Smooth muscle cell (in vitro differentiated cells): Measurements from ENCODE around the gene SEBOX. TPM values are rescaled to one million over a fixed set of nuclear protein-coding genes. Genes with fewer than 3 reads are reported as not detected.

Source experiments
- DNase-seq: peaks from one replicate; lab custom pipeline; 2025; ENCODE audit not compliant: unreplicated experiment; lab: John Stamatoyannopoulos, UW
- H2AFZ ChIP-seq: fragments of 200-600 bp; sonication (generic); 2 replicates; pipeline ENCODE4 v1.6.0; 2016; ENCODE audit warnings: antibody characterized with exemption, low read depth, mild to moderate bottlenecking
- H3F3A ChIP-seq: fragments of 200-600 bp; sonication (generic); 2 replicates; pipeline ENCODE4 v1.6.0; 2017; ENCODE audit warnings: antibody characterized with exemption, low read depth
- H3K27ac ChIP-seq: fragments of 200-600 bp; sonication (generic); 2 replicates; pipeline ENCODE4 v1.5.1; 2016; ENCODE audit warnings: low read depth, mild to moderate bottlenecking
- H3K27me3 ChIP-seq: fragments of 200-600 bp; sonication (generic); 2 replicates; pipeline ENCODE4 v1.6.1; 2016; ENCODE audit warnings: low read depth, mild to moderate bottlenecking
- H3K36me3 ChIP-seq: fragments of 200-600 bp; sonication (generic); 2 replicates; pipeline ENCODE4 v1.5.1; 2016; ENCODE audit warnings: low read depth
- H3K4me1 ChIP-seq: fragments of 200-600 bp; sonication (generic); 2 replicates; pipeline ENCODE4 v1.5.1; 2016; ENCODE audit warnings: low read depth
- H3K4me2 ChIP-seq: fragments of 200-600 bp; sonication (generic); 2 replicates; pipeline ENCODE4 v1.6.0; 2016; ENCODE audit warnings: mild to moderate bottlenecking
- H3K4me3 ChIP-seq: fragments of 200-600 bp; sonication (generic); 2 replicates; pipeline ENCODE4 v1.5.1; 2016; ENCODE audit warnings: mild to moderate bottlenecking
- H3K79me2 ChIP-seq: fragments of 200-600 bp; sonication (generic); 2 replicates; pipeline ENCODE4 v1.6.0; 2016; ENCODE audit warnings: low read depth, mild to moderate bottlenecking
- H3K9ac ChIP-seq: fragments of 200-600 bp; sonication (generic); 2 replicates; pipeline ENCODE4 v1.6.0; 2016; ENCODE audit warnings: low read depth
- H3K9me3 ChIP-seq: fragments of 200-600 bp; sonication (generic); replicated peaks from 2 replicates; pipeline ENCODE4 v1.5.1; 2016; ENCODE audit warnings: low read depth
- H4K20me1 ChIP-seq: fragments of 200-600 bp; sonication (generic); 2 replicates; pipeline ENCODE4 v1.6.0; 2016; ENCODE audit warnings: low read depth
- WGBS: methylation state at CpG from one replicate; pipeline ENCODE4 v1.1.7; 2016; ENCODE audit warnings: low lambda C conversion rate; 5-methylcytosine and 5-hydroxymethylcytosine counted together
- polyA plus RNA-seq: library from polyadenylated mRNA; unstranded; fragments of >200 nt; fragmentation: Nextera tagmentation; extraction: Ambion mirVana; gene quantifications from 2 replicates; pipeline ENCODE4 v1.2.1, GENCODE V29; 2016
- total RNA-seq: library from RNA; depleted of rRNA; stranded (reverse); fragments of >200 nt; gene quantifications from 2 replicates; pipeline ENCODE4 v1.2.3, GENCODE V29; 2014
- TF ChIP-seq, protein P1 (sequence below): fragments of 200-600 bp; sonication (generic); IDR thresholded peaks from 2 replicates; pipeline ENCODE4 v1.5.1; 2017; ENCODE audit warnings: borderline replicate concordance, mild to moderate bottlenecking, antibody characterized with exemption; ENCODE audit not compliant: insufficient read depth, poor library complexity, severe bottlenecking

The SEBOX gene
- total and polyA plus RNA-seq, 2 experiments from 2014 or later: not detected

DNA sequence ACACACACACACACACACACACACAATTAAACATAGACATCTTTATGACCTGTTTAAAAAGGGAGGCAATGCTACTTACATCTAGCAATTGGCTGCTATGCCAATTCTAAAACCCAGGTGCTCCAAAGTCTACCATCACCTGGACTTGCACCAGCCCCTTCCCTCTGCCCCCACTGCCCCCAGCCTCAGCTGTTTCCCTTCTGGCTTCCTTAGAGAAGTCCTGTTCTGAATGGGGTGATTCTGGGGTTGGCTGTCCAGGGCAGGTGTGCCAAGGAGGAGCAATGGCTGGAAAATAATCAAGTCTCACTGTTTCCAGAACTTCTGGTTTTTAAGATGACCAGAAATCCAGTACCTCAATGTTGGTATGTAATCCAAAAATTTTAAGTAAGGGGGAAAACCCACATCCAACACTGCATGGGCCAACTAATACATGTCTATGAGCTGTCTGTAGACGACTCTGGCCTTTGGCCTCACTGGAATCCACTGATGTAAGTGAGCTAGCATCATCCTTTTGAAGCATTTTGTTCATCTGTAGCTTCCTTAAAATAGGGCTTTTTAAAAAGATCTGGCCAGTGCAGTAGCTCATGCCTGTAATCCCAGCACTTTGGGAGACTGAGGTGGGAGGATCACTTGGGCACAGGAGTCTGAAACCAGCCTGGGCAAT is 31.8 kb downstream of the SEBOX start:
- no peak overlapping the region for H3K9ac ChIP-seq
- peaks cover 15% of the 10 kb centered on the region for H3F3A ChIP-seq
- H3K4me1 ChIP-seq: peaks cover 17% of the 10 kb centered on the region
- peaks cover 47% of the 10 kb centered on the region for H3K79me2 ChIP-seq
- no peak for DNase-seq
- no peaks in the 10 kb centered on the region for H3K27me3 ChIP-seq
- H2AFZ ChIP-seq: no peak overlapping the region
- WGBS: 59% methylated on average over 1 of the region's 1 CpG
- no peak overlapping the region for H3K4me2 ChIP-seq
- H3K36me3 ChIP-seq: peaks cover 5% of the 10 kb centered on the region
- peaks cover 41% of the 10 kb centered on the region for H4K20me1 ChIP-seq
- no peaks in the 10 kb centered on the region for H3K9me3 ChIP-seq
- TF ChIP-seq, protein P1, sequence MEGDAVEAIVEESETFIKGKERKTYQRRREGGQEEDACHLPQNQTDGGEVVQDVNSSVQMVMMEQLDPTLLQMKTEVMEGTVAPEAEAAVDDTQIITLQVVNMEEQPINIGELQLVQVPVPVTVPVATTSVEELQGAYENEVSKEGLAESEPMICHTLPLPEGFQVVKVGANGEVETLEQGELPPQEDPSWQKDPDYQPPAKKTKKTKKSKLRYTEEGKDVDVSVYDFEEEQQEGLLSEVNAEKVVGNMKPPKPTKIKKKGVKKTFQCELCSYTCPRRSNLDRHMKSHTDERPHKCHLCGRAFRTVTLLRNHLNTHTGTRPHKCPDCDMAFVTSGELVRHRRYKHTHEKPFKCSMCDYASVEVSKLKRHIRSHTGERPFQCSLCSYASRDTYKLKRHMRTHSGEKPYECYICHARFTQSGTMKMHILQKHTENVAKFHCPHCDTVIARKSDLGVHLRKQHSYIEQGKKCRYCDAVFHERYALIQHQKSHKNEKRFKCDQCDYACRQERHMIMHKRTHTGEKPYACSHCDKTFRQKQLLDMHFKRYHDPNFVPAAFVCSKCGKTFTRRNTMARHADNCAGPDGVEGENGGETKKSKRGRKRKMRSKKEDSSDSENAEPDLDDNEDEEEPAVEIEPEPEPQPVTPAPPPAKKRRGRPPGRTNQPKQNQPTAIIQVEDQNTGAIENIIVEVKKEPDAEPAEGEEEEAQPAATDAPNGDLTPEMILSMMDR: no peak
- H3K4me3 ChIP-seq: no peak overlapping the region
- H3K27ac ChIP-seq: no peak overlapping the region

DNA sequence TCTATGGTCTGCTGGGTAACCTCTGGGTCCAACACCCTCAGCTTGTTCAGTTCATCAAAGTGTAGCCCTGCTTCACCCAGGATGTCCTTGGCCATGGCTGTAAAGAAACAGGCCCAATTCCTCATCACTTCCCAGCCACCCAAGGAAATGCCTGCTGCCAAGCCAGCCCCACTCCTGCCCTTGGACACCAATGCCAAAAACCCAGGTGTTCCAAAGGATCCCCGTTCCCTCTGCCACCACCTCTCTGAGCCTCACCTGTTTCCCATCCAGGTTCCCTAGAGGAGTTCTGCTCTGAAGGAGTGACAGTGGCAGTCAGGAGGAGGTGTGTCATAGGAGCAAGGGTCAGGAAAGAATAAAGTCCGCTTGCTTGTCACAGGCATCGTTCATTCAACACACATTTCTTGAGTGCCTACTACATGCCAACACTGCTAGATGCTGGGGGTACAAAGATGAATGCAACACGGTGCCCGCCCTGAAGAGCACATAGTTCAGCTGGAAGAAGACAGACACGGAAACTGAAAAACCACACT is 33.0 kb downstream of the SEBOX start:
- Histone ChIP-seq H4K20me1 (peaks cover 32% of the 10 kb centered on the region), H3K4me2 (no peak overlapping the region), H3K4me1 (peaks cover 12% of the 10 kb centered on the region), H3K27me3 (no peaks in the 10 kb centered on the region), H2AFZ (no peak overlapping the region), H3K9ac (no peak overlapping the region), H3K27ac (no peak overlapping the region), H3K36me3 (peaks cover 7% of the 10 kb centered on the region), H3K9me3 (no peaks in the 10 kb centered on the region), H3F3A (peaks cover 3% of the 10 kb centered on the region), H3K4me3 (no peak overlapping the region), H3K79me2 (peaks cover 35% of the 10 kb centered on the region)
- DNase-seq: no peak
- TF ChIP-seq, protein P1: no peak
- 95% methylated on average over 6 of the region's 6 CpGs for WGBS

DNA sequence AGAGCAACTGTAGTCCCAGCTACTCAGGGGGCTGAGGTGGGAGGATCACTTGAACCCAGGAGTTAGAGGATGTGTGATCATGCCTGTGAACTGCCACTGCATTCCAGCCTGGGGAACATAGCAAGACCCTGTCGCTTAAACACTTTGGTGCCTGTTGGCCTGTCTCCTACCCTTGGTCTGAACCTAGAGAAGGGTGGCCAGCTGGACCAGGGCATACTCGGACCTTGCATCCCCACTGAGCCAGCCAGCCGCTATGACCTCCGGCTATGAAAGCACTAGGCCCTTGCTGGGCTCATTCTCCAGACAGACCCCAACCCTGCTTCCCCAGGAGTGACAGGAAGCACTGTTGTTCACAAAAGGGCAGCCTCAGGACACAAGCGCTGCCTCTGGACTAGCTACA is 34.3 kb downstream of the SEBOX start:
- H3K27me3 ChIP-seq: no peaks in the 10 kb centered on the region
- TF ChIP-seq, protein P1: no peak
- no peak overlapping the region for H3K27ac ChIP-seq
- H3K4me3 ChIP-seq: no peak overlapping the region
- peaks cover 31% of the 10 kb centered on the region for H3K79me2 ChIP-seq
- DNase-seq: no peak
- H3K4me2 ChIP-seq: no peak overlapping the region
- WGBS: 94% methylated on average over 5 of the region's 5 CpGs
- no peak overlapping the region for H2AFZ ChIP-seq
- H3K36me3 ChIP-seq: peaks cover 7% of the 10 kb centered on the region
- no peaks in the 10 kb centered on the region for H3K9me3 ChIP-seq
- peaks cover 32% of the 10 kb centered on the region for H4K20me1 ChIP-seq
- H3K9ac ChIP-seq: no peak overlapping the region
- no peaks in the 10 kb centered on the region for H3F3A ChIP-seq
- H3K4me1 ChIP-seq: peaks cover 7% of the 10 kb centered on the region

DNA sequence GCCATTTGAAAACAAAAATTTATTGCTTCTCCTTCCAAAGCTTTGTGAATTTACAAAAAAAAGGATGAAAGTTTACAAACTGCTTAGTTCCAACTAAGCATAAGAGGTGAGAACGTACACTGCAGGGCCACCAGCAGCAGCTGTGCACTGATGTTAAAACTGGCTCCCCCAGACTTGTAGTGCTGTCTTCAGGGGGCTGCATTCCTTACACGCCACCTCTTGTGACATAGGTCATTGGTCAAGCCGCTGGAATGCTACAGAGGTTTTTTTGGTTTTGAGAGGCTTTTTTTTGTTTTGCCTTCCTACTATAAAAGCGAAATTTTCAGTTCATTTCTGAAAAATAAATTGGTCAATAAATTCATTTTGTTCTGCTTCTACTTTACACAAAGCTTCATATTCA is 36.7 kb downstream of the SEBOX start:
- no peaks in the 10 kb centered on the region for H3F3A ChIP-seq
- H3K27ac ChIP-seq: no peak overlapping the region
- H3K9me3 ChIP-seq: no peaks in the 10 kb centered on the region
- no peaks in the 10 kb centered on the region for H3K27me3 ChIP-seq
- peaks cover 20% of the 10 kb centered on the region for H4K20me1 ChIP-seq
- no peak for DNase-seq
- H3K4me3 ChIP-seq: no peak overlapping the region
- WGBS: 87% methylated on average over 4 of the region's 4 CpGs
- TF ChIP-seq, protein P1: no peak
- no peak overlapping the region for H3K4me2 ChIP-seq
- no peaks in the 10 kb centered on the region for H3K4me1 ChIP-seq
- peaks cover 16% of the 10 kb centered on the region for H3K79me2 ChIP-seq
- no peak overlapping the region for H2AFZ ChIP-seq
- H3K36me3 ChIP-seq: peaks cover 7% of the 10 kb centered on the region
- H3K9ac ChIP-seq: no peak overlapping the region
